ENCODE measurements around the gene EPYC.
"Not testable (repeated sequence)": the region's sequence is repeated elsewhere in the genome, so short reads cannot be mapped to it uniquely, and the experiment has no call there.

Gene EPYC

GRCh38 chr12:90991952-90992465 is 12.8 kb downstream of the EPYC start:
- in situ Hi-C loops (cut with HindIII; ENCODE audit: low sequenced_read_pairs), result no loop called here

- in situ Hi-C loops (cut with HindIII; ENCODE audit: low sequenced_read_pairs), result no loop called here
These were observed 14.2 kb downstream of the EPYC start for GRCh38 chr12:90990611-90991010.

GRCh38 chr12:90989686-90990111 is 15.1 kb downstream of the EPYC start:
- in situ Hi-C loops (cut with HindIII; ENCODE audit: low sequenced_read_pairs), result no loop called here

- in situ Hi-C loops (cut with HindIII; ENCODE audit: low sequenced_read_pairs), result no loop called here
These were observed 17.3 kb downstream of the EPYC start for GRCh38 chr12:90987520-90987919.

- in situ Hi-C loops (cut with HindIII; ENCODE audit: low sequenced_read_pairs), result no loop called here
These were observed 17.7 kb downstream of the EPYC start for GRCh38 chr12:90987101-90987500.

- in situ Hi-C loops (cut with HindIII; ENCODE audit: low sequenced_read_pairs), result not testable (repeated sequence)
These were observed 19.4 kb downstream of the EPYC start for GRCh38 chr12:90985331-90985730.

GRCh38 chr12:90984114-90984513 is 20.7 kb downstream of the EPYC start:
- in situ Hi-C loops (cut with HindIII; ENCODE audit: low sequenced_read_pairs), result no loop called here

- in situ Hi-C loops (cut with HindIII; ENCODE audit: low sequenced_read_pairs), result no loop called here
These were observed 22.6 kb downstream of the EPYC start for GRCh38 chr12:90982170-90982569.

GRCh38 chr12:90979951-90980350 is 24.8 kb downstream of the EPYC start:
- in situ Hi-C loops (cut with HindIII; ENCODE audit: low sequenced_read_pairs), result loop anchor here (10.0 kb wide), 1 partner anchor 355 kb away; no protein-coding TSS in a partner anchor

GRCh38 chr12:90979019-90979418 is 25.8 kb downstream of the EPYC start:
- in situ Hi-C loops (cut with HindIII; ENCODE audit: low sequenced_read_pairs), result loop anchor here (10.0 kb wide), 1 partner anchor 356 kb away; no protein-coding TSS in a partner anchor

- in situ Hi-C loops (cut with HindIII; ENCODE audit: low sequenced_read_pairs), result loop anchor here (10.0 kb wide), 1 partner anchor 357 kb away; no protein-coding TSS in a partner anchor
These were observed 26.5 kb downstream of the EPYC start for GRCh38 chr12:90978117-90978770.

GRCh38 chr12:90977224-90977623 is 27.5 kb downstream of the EPYC start:
- in situ Hi-C loops (cut with HindIII; ENCODE audit: low sequenced_read_pairs), result loop anchor here (10.0 kb wide), 1 partner anchor 358 kb away; no protein-coding TSS in a partner anchor

GRCh38 chr12:90974286-90974685 is 30.5 kb downstream of the EPYC start:
- in situ Hi-C loops (cut with HindIII; ENCODE audit: low sequenced_read_pairs), result loop anchor here (10.0 kb wide), 1 partner anchor 361 kb away; no protein-coding TSS in a partner anchor

GRCh38 chr12:90972226-90972625 is 32.5 kb downstream of the EPYC start:
- in situ Hi-C loops (cut with HindIII; ENCODE audit: low sequenced_read_pairs), result loop anchor here (10.0 kb wide), 1 partner anchor 363 kb away; no protein-coding TSS in a partner anchor

GRCh38 chr12:90970911-90971310 is 33.9 kb downstream of the EPYC start:
- in situ Hi-C loops (cut with HindIII; ENCODE audit: low sequenced_read_pairs), result loop anchor here (10.0 kb wide), 1 partner anchor 364 kb away; no protein-coding TSS in a partner anchor

- in situ Hi-C loops (cut with HindIII; ENCODE audit: low sequenced_read_pairs), result loop anchor here (10.0 kb wide), 1 partner anchor 364 kb away; no protein-coding TSS in a partner anchor
These were observed 34.3 kb downstream of the EPYC start for GRCh38 chr12:90970471-90970870.

- in situ Hi-C loops (cut with HindIII; ENCODE audit: low sequenced_read_pairs), result loop anchor here (10.0 kb wide), 1 partner anchor 365 kb away; no protein-coding TSS in a partner anchor
These were observed 34.9 kb downstream of the EPYC start for GRCh38 chr12:90969851-90970250.

GRCh38 chr12:90969346-90969745 is 35.4 kb downstream of the EPYC start:
- in situ Hi-C loops (cut with HindIII; ENCODE audit: low sequenced_read_pairs), result no loop called here

GRCh38 chr12:90965204-90965603 is 39.6 kb downstream of the EPYC start:
- in situ Hi-C loops (cut with HindIII; ENCODE audit: low sequenced_read_pairs), result no loop called here

- in situ Hi-C loops (cut with HindIII; ENCODE audit: low sequenced_read_pairs), result no loop called here
These were observed 40.2 kb downstream of the EPYC start for GRCh38 chr12:90964616-90965015.

GRCh38 chr12:90963946-90964345 is 40.8 kb downstream of the EPYC start:
- in situ Hi-C loops (cut with HindIII; ENCODE audit: low sequenced_read_pairs), result no loop called here

- in situ Hi-C loops (cut with HindIII; ENCODE audit: low sequenced_read_pairs), result no loop called here
These were observed 43.6 kb downstream of the EPYC start for GRCh38 chr12:90961154-90961553.

All from endothelial cell of hepatic sinusoid (primary cell).